ENCODE measurements around the gene RPL28.

GRCh38 chr19:55372316-55373081, 13.2 kb upstream of the RPL28 start:
- TF ChIP-seq, protein P1, sequence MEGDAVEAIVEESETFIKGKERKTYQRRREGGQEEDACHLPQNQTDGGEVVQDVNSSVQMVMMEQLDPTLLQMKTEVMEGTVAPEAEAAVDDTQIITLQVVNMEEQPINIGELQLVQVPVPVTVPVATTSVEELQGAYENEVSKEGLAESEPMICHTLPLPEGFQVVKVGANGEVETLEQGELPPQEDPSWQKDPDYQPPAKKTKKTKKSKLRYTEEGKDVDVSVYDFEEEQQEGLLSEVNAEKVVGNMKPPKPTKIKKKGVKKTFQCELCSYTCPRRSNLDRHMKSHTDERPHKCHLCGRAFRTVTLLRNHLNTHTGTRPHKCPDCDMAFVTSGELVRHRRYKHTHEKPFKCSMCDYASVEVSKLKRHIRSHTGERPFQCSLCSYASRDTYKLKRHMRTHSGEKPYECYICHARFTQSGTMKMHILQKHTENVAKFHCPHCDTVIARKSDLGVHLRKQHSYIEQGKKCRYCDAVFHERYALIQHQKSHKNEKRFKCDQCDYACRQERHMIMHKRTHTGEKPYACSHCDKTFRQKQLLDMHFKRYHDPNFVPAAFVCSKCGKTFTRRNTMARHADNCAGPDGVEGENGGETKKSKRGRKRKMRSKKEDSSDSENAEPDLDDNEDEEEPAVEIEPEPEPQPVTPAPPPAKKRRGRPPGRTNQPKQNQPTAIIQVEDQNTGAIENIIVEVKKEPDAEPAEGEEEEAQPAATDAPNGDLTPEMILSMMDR (IDR thresholded peaks at IDR 0.05; ENCODE audit: low read depth, low read length) = no peak
- no peak for TF ChIP-seq EZH2phosphoT487 (IDR thresholded peaks at IDR 0.05; ENCODE audit: low read depth)
